ENCODE measurements around the gene PTPRK. TPM values are rescaled to one million over a fixed set of nuclear protein-coding genes. Genes with fewer than 3 reads are reported as not detected.

Gene PTPRK
- total RNA-seq, 1 experiment from 2014 or later, result 46.5 TPM

GRCh38 chr6:127924031-127924430 lies 596.4 kb downstream of the PTPRK start:
- DNase-seq (ENCODE audit: low read depth), result no peak

- DNase-seq (ENCODE audit: low read depth), result no peak
Observed at GRCh38 chr6:127923135-127923534, 597.3 kb downstream of the PTPRK start.

GRCh38 chr6:127921982-127922381 lies 598.4 kb downstream of the PTPRK start:
- DNase-seq (ENCODE audit: low read depth), result no peak

- DNase-seq (ENCODE audit: low read depth), result no peak
Observed at GRCh38 chr6:127920804-127921203, 599.6 kb downstream of the PTPRK start.
